Stimulated activated CD8-positive, alpha-beta memory T cell treated with anti-CD3 and anti-CD28 coated beads, Interleukin-15, amount 100 ng/mL, for 4 hours (primary cell): ENCODE results near the gene UROC1.

Source experiments
- DNase-seq, 2 donors: peaks; one replicate each; pipeline ENCODE4 v3.0.0-alpha.2; 2020; ENCODE audit warnings: low read depth in 2 of 2

The UROC1 gene

DNA sequence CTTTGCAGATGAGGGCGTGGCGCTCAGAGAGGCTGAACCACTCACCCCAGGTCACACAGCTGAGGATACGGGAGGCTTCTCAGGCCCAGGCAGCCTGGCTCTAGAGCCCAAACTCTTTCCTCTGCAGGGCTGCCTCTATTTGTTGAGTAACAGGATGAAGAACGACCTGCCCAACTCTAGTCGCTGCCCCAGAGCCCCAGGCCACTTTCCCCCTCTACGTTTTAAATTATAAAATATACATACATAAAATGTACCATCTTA, 22.7 kb downstream of the UROC1 start:
- no peak for DNase-seq

DNA sequence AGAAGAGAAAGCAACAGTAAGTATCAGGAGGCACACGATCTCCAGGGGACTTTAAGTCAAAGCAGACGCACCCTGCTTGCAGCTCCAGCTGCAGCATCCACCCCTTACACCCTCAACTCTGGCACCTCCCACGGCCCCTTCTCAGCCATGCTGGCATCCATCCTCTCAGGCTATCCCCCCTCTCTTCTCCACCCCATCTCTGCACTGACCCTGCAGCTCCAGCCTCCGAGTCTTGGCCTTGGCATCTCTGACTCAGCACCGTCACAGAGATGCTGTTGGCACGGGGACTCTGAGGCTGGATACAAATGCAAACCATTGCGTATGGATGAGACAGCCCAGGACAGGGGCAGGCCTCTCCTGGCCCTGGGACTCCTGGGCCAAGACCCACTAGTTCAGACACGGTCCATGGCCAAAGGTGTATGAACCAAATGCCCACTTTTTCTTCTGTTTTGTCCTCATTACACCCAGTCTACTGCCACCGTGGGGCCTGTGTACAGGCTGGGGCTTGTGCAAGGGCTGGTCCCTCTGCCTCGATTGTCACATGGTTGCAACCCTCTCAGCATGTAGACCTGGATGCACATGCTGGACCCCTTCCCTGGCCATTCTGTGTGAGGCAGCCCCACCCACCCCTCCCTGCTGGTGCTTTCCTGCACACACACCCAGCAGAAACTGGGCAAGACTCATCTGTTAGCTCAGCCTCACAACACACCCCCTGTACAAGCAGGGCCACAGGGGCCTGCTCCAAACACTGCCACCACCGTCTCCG, 23.2 kb downstream of the UROC1 start:
- no peak for DNase-seq

DNA sequence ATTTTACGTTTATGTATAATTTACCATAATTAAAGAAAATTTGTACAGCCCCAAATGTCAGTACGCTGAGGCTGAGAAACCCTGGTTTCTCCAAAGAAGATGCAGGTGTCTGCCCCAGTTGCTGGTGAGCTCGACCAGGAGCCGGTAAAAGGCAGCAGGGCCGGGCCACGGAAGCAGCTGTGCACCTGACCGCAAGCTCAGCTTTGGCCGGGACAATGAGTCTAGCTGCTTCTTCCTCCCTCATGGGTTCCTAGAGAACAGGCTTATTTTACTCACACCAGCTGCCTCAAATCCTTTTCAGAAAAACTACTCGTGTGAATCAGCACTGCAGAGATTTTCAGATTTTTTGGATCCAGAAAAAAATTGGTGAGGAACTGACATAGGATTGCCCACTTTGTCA, 23.8 kb downstream of the UROC1 start:
- no peak for DNase-seq

DNA sequence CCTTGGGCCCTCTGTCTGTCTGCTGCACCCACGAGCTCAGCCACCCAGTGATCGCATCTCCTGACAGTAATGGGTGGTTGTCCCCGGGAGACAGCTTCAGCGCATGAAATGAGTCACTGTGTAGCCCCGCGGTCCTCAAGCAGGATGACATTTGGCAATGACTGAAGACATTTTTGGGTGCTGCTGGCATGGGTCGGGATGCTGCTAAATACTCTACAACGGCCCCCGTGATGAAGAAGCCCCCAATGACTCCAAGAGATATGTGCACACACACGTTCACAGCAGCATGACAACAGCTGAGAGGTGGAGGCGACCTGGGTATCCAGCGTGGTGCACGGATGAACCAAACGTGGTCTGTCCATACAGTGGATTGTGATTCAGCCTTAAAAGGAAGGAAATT, 24.5 kb downstream of the UROC1 start:
- no peak for DNase-seq

DNA sequence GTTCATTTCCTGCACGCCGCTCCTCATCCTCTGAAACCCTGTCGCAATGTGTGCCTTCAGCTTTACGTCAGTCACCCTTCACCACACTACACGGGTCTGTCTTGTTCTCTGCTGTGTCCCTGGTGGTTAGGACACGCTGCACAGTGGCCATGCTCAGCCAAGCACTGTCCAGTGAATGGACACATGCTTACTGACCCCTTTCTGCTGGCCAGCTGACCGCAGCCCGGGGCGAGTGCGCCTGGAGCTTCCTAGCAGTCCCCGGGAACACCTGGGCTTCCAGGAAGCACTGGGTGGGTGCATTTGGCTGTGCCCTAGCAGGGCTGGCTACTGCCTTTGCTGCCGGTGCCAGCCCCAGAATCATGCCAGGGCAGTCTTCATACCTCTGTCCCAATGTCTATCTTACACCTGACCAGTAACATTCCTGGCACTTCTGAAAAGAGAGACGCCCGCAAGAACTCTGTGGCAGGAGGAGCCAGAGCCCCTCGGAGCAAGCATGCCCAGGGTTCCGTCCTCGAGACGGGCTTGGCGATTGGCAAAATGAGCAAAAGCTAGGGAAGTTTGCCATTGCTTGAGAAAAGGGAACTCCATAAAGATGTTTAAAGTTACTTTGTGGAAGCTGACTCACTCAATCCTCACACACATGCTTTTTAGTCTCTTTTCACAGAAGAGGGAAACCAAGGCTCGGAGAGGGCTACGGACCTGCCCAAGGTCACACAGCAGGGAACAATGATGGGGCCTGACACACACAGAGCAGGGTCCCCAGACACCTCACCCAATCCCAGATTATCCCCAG, 26.2 kb downstream of the UROC1 start:
- no peak for DNase-seq

DNA sequence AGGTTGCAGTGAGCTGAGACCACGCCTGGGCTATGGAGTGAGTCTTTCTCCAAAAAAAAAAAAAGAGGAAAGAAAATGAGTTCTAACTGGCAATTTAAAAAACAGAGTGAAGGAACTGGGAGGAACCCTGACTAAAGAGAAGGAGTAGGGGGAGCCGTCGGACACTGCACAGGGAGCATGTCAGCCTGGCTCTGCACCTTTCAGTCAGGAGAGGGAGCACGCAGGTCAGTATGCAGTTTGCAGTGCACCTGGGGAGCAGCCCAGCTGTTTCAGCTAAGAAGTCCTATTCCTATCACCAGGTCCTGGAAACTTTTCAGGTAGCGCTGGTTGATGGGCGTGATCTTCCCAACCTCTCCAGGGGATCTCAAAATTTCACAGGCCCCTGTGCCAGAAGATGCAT, 27.0 kb downstream of the UROC1 start:
- no peak for DNase-seq

DNA sequence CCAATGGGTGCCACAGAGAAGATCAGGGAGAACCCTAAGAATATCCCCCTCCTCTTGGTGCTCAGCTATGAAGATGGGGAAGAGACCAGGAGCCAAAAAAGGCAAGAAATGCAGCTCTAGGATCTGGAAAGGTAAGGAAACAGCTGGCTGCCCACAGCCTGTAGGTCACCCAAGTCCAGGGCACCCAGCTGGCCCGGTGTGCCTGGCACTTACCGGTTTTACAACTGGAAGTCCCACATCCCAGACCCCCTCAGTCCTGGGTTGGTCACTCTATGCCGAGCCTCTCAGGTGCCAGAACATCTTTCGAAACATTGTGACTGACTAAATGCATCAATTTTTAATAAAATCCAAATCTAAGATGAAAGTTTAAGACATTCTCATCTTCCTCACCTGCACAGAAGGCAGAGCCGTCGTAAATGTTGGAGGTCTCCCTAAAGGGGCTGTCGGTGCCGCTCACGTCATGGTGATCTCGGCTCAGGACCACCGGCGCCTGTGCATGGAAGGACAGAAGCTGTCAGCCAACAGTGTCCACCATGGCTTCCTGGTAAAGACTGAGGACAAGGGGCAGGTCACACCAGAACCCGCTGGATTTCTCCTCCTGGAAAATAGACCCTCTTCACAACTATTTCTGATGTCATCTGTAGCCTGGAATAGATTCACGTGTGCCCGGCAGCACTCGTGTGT, 28.5 kb downstream of the UROC1 start:
- no peak for DNase-seq

DNA sequence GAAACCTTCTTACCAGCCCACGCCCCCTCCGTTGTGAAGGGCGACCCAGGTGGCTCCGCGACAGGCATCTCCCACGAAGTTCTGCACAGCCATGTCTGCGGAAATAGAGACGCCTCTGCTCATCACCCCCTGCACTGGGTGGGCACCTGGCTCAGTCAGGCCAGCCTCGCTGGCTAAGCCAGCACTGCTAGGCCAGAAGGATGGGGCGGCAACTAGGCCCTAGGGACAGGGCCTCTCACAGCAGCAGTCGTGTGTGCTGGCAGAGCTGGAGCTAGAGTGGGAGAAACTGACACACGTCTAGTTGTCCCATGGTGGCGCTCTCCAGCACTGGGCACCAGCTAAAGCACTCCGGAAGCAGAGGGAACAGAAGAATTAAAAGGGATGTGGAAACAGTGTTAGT, 29.4 kb downstream of the UROC1 start:
- no peak for DNase-seq

DNA sequence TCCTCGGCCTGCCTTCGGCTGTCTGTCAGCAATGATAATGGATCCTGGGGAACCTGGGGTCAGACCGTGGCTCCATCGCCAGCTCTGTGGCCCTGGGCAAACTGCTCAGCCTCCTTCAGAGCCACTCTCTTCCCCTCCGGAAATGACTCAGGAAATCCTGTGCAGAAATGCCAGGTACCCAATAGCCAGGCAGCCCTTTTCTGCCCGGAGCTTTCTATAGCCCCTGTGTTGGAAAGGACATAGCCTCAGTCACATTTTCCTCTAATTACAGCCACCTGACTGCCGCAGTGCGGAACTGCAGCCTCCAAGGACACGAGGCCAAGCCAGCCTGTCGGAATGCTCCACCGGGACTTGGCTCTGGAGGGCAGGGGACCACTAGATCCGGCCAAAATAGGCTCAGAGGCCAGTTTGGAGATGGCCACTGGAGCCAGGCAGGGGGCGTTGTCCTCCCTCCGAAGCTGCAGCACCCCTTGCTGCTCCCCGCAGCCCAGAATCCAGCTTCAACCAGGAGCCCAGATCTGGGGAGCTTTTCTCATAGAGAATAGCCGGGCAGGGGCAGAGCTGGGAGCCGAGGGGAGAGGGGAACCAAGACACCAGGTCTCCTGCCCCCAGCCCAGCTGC, 30.3 kb downstream of the UROC1 start:
- DNase-seq = no peak

DNA sequence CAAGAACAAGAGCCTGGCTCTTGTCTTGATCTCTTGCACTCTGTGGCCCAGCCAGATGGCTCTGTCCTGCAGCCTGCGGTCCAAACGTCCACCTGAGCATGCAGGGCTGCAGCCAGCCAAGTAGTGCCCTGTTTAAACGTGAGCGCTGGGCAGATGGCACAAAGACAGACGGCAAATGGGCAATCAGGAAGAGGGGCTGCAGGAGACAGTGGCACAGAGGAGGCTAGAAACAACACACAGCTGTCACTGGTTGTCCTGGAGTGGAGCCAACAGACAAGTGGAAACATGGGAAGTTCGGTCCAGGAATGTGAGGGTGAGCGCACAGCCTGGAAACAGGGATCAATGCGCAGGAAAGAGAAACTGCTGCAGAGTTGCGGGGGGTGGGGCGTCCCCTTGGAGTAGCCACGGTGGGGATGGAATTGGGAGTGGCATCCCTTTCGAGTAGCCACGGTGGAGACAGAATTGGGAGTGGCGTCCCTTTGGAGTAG, 31.2 kb downstream of the UROC1 start:
- no peak for DNase-seq

DNA sequence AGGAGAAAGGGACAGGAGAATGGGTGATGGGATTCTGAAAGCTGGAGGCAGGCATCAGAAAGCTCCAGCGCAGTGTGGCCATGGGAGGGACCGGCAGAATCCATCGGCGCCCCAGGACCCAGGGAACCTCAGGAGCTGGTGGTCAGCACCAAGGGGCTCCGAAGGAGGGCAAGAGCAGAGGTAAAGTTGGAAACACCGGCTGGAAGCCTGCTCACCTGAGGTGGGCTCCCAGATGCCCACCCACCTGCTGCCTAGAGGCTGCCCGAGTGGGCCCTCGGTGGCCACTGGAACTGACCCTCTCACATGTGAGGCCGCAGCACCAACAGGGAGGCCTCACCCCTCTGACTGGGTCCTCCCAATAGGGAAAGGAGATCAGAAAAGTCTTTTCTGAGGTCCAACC, 31.6 kb downstream of the UROC1 start:
- no peak for DNase-seq

DNA sequence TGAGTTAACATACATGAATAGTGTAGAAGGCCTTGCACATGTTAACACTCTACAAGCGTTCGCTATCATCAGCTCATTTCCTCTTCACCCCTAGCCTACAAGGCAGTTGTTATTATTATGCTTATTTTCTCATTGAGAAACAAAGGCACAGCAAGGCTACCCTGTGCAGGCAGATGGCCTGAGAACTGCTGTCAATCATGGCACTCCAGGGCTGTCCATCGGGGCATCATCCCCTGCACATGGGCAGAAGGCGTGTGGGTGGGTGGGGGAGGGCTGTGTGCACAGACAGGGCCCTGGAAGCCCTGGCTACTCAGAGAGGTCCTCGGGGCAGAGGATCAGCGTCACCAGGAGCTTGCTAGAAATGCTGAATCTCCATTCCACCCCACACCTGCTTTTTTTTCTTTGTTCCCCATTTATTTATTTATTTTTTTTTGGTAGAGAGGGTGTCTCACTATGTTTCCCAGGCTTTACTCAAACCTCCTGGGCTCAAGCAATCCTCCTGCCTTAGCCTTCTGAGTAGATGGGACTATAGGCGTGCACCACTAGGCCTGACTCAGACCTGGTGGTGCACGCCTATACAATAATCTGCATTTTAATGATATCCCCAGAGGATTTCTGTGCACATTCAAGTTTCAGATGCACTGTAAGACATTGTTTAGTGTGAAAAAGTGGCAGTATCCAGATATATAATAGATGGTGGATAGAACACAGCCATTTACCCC, 32.2 kb downstream of the UROC1 start:
- no peak for DNase-seq

DNA sequence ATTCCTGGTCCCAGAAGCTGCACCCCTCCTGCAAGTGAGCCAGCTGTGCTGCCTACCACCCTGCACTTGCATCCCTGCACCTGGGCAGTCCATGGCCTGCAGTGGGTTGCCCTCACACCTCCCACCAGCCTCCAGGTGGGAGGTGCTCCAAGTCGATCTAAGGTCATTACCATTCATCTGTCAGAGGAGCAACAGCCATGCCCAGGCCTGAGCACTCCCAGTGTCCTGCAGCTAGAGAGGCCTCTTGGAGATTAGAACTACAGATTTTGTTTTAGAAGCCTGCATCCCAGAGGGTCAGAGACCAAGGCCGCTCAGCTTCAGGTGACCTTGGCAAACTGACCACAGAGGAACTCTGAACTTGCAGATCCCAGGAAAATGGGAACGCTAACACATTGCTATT, 32.9 kb downstream of the UROC1 start:
- DNase-seq = no peak

DNA sequence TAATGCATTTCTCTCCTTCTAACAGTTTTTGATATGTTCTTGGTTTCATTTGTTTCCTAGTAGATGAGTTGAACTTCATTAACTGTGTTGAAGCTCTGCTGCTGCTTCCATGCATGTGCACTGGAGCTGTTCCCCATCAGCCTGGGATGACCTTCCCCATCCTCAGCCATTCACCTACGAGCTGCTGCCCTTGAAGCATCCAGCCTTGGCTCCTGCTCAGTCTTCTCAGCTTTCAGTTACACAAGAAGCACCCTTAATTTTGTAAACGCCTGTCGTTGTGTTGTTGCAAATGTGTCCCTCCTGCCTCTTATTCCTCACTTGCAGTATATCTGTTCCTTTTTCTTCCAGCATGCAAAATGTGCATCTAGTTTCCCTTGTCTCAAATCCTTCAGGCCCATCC, 33.4 kb downstream of the UROC1 start:
- DNase-seq = no peak

DNA sequence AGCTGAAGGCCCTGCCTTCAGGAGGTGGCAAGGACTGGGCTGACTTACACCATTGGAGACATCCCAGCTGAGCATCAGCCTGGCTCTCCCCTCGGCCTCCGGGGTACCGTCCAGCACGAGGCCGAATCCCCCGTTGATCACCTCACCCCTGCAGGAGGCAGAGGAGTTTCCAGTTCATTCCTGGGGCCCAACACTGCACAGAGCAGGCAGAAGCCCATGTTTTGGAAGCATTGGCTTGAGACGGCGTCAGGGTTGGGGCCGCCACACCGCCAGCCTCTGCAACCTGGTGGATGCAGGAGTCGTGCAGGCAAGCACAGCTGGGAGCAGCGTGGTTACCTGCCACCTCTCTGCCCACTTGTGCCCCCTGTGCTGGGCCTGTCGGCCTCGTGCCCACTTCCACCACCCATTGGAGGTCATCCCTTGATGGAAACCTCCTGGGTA, 34.2 kb downstream of the UROC1 start:
- DNase-seq = no peak

DNA sequence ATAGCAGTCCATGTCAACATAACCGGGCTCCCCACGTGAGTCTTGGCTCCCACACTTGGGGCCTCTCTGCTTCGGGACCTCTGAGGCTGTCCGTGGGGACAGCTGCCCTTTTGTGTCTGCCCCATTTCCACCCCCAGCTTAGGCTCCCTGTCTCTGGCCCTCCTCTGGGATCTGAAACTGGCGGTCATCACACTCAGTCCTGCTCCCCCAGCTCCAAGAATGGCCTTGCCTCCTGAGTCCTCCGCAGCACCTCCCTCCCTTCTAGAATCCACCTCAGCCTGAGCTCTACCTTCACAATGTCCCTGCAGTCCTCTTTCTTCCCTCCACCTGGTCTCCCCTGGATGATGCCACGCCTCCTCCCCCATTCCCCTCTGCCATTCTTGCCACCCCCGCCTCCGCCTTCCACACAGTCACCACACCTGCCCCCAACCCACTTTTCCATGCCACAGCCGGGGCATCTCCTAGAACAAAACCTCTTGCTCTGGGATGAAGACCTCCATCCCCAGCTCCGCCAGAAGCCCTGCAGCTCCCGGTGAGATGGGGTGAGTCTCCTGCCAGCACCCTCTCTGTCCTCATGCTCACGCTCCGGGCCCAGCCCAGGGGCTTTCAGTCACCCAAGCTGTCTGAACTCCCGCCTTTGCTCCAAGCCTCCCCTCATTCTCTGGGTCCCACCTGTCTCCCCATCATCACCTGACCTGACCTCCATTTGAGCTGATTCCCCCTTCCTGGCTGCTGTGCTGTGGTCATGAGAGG, 34.9 kb downstream of the UROC1 start:
- no peak for DNase-seq

DNA sequence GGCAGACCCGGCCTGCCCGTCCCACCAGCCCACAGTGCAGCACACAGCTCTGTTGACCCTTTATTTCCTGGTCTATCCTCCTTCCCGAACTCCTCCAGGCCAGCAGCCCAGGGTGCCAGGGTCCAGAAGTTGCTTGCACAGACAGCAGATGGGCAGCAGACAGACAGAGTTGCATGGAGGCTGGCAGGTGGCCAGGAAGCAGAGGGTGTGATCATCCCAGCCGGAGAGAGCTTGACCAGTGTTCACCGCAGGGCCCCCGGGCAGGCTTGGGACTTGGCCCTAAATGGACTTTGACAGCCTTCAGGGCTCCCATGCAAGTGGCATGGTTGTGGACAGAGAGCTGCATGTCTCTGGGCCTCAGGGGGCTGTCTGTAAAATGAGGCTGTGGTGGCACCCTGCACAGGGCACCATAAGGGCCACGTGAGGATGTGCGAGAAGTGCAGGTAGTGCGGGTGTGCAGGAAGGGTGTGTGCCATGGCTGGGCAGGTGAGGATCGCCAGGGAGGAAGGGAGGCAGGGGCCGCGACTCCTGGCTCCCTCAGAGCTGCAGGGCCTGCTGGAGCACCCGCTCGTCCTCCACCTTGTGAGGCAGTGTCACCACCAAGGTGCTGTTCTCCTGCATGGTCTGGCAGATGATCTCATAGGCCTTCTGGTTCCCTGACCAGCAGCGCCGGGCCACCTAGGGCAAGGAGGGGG, 35.6 kb downstream of the UROC1 start:
- no peak for DNase-seq

DNA sequence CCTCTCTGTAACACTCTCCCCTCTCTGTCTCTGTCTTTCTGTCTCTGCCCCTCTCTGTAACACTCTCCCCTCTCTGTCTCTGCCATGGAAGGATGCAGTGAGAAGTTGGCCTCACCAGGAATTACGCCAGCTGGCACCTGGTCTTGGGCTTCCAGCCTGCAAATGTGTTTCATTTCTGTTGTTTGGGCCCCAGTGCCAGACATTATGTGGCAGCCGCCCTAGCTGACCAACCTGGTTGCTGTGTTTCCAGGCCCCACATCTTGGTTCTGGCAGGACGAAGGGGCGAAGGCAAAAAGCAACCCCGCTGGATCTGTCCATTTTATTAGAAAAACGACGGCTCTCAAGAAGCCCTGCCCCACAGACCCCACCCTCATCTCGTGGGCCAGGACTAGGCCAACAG, 36.7 kb downstream of the UROC1 start:
- DNase-seq = no peak

DNA sequence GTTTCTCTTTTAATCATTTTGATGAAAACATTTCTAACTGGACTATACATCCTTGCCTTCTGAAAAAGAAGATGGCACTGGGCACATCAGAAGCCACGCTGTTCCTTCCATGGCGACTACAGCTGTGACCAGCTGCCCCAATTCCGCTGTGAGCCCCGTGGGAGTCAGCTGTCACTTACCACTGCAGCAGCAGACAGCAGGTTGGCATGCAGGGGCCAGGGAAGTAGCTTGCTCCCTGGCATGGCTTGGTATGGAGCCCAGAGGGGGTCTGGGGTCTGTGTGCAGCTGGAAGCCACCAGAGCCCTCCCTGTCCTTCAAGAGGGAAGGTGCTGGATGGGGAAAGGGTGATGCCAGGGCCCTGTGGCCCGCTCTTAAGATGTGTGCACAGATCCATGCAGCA, 37.4 kb downstream of the UROC1 start:
- DNase-seq = no peak

DNA sequence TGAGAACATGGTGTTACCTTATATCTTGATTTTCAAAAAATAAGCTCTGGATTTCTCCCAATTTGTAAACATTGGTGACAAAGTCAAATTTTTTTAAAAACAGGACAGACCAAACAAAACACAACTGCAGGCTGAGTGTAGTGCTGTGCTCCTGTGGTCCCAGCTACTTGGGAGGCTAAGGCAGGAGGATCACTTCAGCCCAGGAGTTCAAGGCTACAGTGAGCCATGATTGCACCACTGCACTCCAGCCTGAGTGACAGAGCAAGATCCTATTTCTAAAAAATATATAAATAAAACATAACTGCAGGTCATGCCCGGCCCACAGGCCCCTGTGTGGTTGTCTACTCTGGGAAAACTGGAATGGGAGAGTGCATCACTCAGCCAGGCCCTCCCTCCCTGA, 37.9 kb downstream of the UROC1 start:
- no peak for DNase-seq
